ENCODE results near the gene HIGD2A. TPM values are rescaled to one million over a fixed set of nuclear protein-coding genes. Genes with fewer than 3 reads are reported as not detected.

The HIGD2A gene
- total and polyA plus RNA-seq, 9 of the 15 experiments (the other 6 are each of a cell fraction or from before 2014, with no cell fraction given): 94.7 to 264 (median 163) TPM

DNA sequence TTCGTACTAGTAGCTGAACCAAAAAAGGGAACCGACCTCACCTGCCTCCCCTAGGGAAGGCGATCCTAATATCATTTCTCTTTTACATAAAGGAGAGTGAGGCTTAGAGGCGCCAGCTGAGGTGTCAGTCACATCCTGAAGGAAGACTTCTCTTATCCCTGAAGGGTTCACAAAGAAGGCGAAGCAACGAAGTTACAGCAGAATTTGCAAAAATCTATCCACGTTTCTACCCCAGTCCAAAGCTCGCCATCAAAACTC is 26.4 kb upstream of the HIGD2A start:
- peak overlapping the region; percentile 96 for H3K4me3 ChIP-seq
- no peak for DNase-seq (ENCODE audit: extremely low read depth in 1 of 4, low spot score in 3 of 4)
- no peaks in the 10 kb centered on the region for H4K20me1 ChIP-seq (replicated peaks; ENCODE audit: control insufficient read depth, insufficient read depth, low read length)
- peak; percentile 15 for FAIRE-seq
- peak; percentile 20 for ATAC-seq
- ChIA-PET CTCF (ENCODE audit: low intra/inter-chr PET ratio) (no interaction called here), POLR2A (interaction anchor here (0.7 to 3.7 kb wide), 7 partner anchors 10 to 801 kb away, joined by 3 to 23 read pairs (median 5); partner anchors contain the start of genes CLTB, HIGD2A and NOP16)
- in situ Hi-C loops (cut with MboI): no loop called here
- peaks cover 9 to 18% of the 10 kb centered on the region in 2 experiments; a peak in 4 of 5 replicates for H3K4me1 ChIP-seq (replicated peaks in 1 of 2; ENCODE audit: control insufficient read depth in 2 of 2, insufficient read depth in 2 of 2, low read length in 2 of 2)
- 15% methylated on average over 8 of the region's 8 CpGs for WGBS (ENCODE audit: insufficient coverage, low coverage, missing lambda C conversion rate)
- intact Hi-C loops (cut with micrococcal nuclease): no loop called here
- BruUV-seq (replicated peaks): no TSS peak
- no peaks in the 10 kb centered on the region for H3K9me1 ChIP-seq (ENCODE audit: control insufficient read depth, insufficient read depth, low read length)
- H2AFZ ChIP-seq (ENCODE audit: low read depth, low read length): peak overlapping the region; percentile 99
- TF ChIP-seq SPI1 (IDR thresholded peaks at IDR 0.05; ENCODE audit: borderline replicate concordance, low read depth, low read length): 0 out of 2 replicates have a peak, but pooled peaks have one; percentile 23
- no peak for TF ChIP-seq ZC3H11A (IDR thresholded peaks at IDR 0.05; ENCODE audit: low read depth, low read length)
- TF ChIP-seq, protein P1, sequence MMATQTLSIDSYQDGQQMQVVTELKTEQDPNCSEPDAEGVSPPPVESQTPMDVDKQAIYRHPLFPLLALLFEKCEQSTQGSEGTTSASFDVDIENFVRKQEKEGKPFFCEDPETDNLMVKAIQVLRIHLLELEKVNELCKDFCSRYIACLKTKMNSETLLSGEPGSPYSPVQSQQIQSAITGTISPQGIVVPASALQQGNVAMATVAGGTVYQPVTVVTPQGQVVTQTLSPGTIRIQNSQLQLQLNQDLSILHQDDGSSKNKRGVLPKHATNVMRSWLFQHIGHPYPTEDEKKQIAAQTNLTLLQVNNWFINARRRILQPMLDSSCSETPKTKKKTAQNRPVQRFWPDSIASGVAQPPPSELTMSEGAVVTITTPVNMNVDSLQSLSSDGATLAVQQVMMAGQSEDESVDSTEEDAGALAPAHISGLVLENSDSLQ (IDR thresholded peaks at IDR 0.05): peak; percentile 65
- TF ChIP-seq RFX7 (CRISPR knock-in tag; IDR thresholded peaks at IDR 0.05): no peak
- no peak for TF ChIP-seq SP2 (IDR thresholded peaks at IDR 0.05; ENCODE audit: extremely low read depth, low read depth, low read length, poor library complexity, severe bottlenecking)
- 0 out of 2 replicates have a peak, but pooled peaks have one; percentile 4 for TF ChIP-seq XRCC5 (IDR thresholded peaks at IDR 0.05; ENCODE audit: low read depth, low read length)
- TF ChIP-seq, protein P2, sequence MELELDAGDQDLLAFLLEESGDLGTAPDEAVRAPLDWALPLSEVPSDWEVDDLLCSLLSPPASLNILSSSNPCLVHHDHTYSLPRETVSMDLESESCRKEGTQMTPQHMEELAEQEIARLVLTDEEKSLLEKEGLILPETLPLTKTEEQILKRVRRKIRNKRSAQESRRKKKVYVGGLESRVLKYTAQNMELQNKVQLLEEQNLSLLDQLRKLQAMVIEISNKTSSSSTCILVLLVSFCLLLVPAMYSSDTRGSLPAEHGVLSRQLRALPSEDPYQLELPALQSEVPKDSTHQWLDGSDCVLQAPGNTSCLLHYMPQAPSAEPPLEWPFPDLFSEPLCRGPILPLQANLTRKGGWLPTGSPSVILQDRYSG (tag; conservative IDR thresholded peaks at IDR 0.05; ENCODE audit: low read depth): no peak
- TF ChIP-seq CBFA2T3 (IDR thresholded peaks at IDR 0.05): no peak
- H3K9me3 ChIP-seq (replicated peaks; ENCODE audit: control insufficient read depth, insufficient read depth, low read depth, low read length): no peaks in the 10 kb centered on the region
- H3K36me3 ChIP-seq (ENCODE audit: control insufficient read depth, insufficient read depth, low read length): peaks cover 22% of the 10 kb centered on the region; the same call in 2 of the 3 replicates
- peaks cover 36% of the 10 kb centered on the region for H3K79me2 ChIP-seq (ENCODE audit: control insufficient read depth, insufficient read depth, low read length)
- H3K27ac ChIP-seq (ENCODE audit: extremely low read depth, low read depth, low read length): peak overlapping the region; percentile 25; the same call in 2 of the 3 replicates
- no peaks in the 10 kb centered on the region for H3K27me3 ChIP-seq (ENCODE audit: control insufficient read depth in 2 of 2, insufficient read depth in 2 of 2, low read length in 2 of 2)
- H3K9ac ChIP-seq (ENCODE audit: insufficient read depth in 1 of 2, low read depth in 2 of 2, low read length in 2 of 2): peak overlapping the region; percentile 81 to 99
- peak overlapping the region; percentile 98 for H3K4me2 ChIP-seq (ENCODE audit: insufficient read depth, low read length)
